Measurements from ENCODE around the gene ZNF41. TPM values are rescaled to one million over a fixed set of nuclear protein-coding genes. Genes with fewer than 3 reads are reported as not detected.

ZNF41 gene
- total RNA-seq, 1 experiment from 2014 or later = 2.5 TPM

DNA sequence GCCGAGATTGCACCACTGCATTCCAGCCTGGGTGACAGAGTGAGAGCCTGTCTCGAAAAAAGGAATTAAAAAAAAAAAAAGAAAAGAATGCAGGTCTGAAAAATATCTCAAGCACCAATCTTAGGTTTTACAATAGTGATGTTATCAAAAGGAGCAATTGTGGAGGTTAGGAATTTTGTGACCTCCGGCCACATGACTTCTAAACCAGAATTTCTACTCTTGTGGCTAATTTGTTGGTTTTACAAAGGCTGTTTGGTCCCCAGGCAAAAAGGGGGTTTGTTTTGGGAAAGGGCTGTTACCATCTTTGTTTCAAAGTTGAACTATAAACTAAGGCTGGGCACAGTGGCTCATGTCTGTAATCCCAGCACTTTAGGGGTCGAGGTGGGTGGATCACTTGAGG lies 15.4 kb upstream of the ZNF41 start:
- no peak for DNase-seq
- Mint-ChIP-seq H3K36me3 (ENCODE audit: insufficient read depth in 1 of 3, low read depth in 3 of 3) (peaks cover 0 to 5% (median 0%) of the 10 kb centered on the region in 3 experiments; a peak in 4 of 7 replicates), H3K27me3 (ENCODE audit: low read depth) (no peaks in the 10 kb centered on the region; the same call in 1 of the 2 replicates), H3K9me3 (peaks cover 77 to 79% of the 10 kb centered on the region in 2 experiments), H3K4me3 (no peak overlapping the region), H3K4me1 (peaks cover 26 to 36% of the 10 kb centered on the region in 2 experiments), H3K27ac (no peak overlapping the region)
- Histone ChIP-seq H3K9ac (ENCODE audit: extremely low read depth, insufficient read length, low read length) (no peak overlapping the region), H3T11ph (ENCODE audit: low read length) (no peak overlapping the region), H3K4me1 (ENCODE audit: insufficient read depth, low read length) (no peaks in the 10 kb centered on the region), H4K5ac (ENCODE audit: insufficient read length, low read depth, low read length) (no peak overlapping the region), H3K4ac (ENCODE audit: low read depth, low read length) (no peak overlapping the region), H2BK12ac (ENCODE audit: insufficient read length, low read depth, low read length) (no peak overlapping the region), H2AK5ac (ENCODE audit: insufficient read length, low read length) (no peak overlapping the region), H3K23me2 (ENCODE audit: insufficient read length, low read depth, low read length, poor library complexity, severe bottlenecking) (no peaks in the 10 kb centered on the region), H3K27me3 (ENCODE audit: insufficient read depth, low read length) (no peaks in the 10 kb centered on the region), H3K79me1 (ENCODE audit: insufficient read depth, low read depth, low read length, poor library complexity, severe bottlenecking) (no peaks in the 10 kb centered on the region), H3K79me2 (ENCODE audit: insufficient read depth, low read length) (no peaks in the 10 kb centered on the region), H3K4me2 (ENCODE audit: insufficient read depth, insufficient read length, low read length) (no peak overlapping the region), H2BK120ac (ENCODE audit: low read depth, low read length, poor library complexity, severe bottlenecking) (no peak overlapping the region), H3K27ac (ENCODE audit: insufficient read length, low read depth, low read length) (no peak overlapping the region), H2BK5ac (ENCODE audit: insufficient read length, low read length) (no peak overlapping the region), H3K56ac (ENCODE audit: insufficient read length, low read depth, low read length) (no peak overlapping the region), H3K14ac (ENCODE audit: insufficient read depth, low read length) (no peak overlapping the region), H3K18ac (ENCODE audit: insufficient read length, low read depth, low read length) (no peak overlapping the region), H4K20me1 (ENCODE audit: control insufficient read depth, insufficient read depth, insufficient read length) (no peaks in the 10 kb centered on the region), H2BK15ac (ENCODE audit: low read depth, low read length) (no peak overlapping the region), H3K9me3 (ENCODE audit: control insufficient read depth, low read depth, low read length) (peaks cover 33% of the 10 kb centered on the region), H3K23ac (ENCODE audit: insufficient read length, low read depth, low read length) (no peak overlapping the region), H4K8ac (replicated peaks; ENCODE audit: insufficient read length, low read depth, low read length) (no peak overlapping the region), H2AFZ (ENCODE audit: low read length) (no peak overlapping the region), H4K91ac (ENCODE audit: insufficient read length, low read depth, low read length) (no peak overlapping the region), H2BK20ac (ENCODE audit: low read depth, low read length, poor library complexity, severe bottlenecking) (no peak overlapping the region)
- no CpG with 5 or more reads among the region's 4 CpGs for WGBS (ENCODE audit: extremely low coverage, insufficient read length, low lambda C conversion rate)
- TF ChIP-seq, protein P1, sequence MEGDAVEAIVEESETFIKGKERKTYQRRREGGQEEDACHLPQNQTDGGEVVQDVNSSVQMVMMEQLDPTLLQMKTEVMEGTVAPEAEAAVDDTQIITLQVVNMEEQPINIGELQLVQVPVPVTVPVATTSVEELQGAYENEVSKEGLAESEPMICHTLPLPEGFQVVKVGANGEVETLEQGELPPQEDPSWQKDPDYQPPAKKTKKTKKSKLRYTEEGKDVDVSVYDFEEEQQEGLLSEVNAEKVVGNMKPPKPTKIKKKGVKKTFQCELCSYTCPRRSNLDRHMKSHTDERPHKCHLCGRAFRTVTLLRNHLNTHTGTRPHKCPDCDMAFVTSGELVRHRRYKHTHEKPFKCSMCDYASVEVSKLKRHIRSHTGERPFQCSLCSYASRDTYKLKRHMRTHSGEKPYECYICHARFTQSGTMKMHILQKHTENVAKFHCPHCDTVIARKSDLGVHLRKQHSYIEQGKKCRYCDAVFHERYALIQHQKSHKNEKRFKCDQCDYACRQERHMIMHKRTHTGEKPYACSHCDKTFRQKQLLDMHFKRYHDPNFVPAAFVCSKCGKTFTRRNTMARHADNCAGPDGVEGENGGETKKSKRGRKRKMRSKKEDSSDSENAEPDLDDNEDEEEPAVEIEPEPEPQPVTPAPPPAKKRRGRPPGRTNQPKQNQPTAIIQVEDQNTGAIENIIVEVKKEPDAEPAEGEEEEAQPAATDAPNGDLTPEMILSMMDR (conservative IDR thresholded peaks at IDR 0.05) = no peak
